AG09319 (cell line): Measurements from ENCODE around the gene HEBP1.

Experiments
- DNase-seq: peaks from one replicate; pipeline ENCODE4 v3.0.0-alpha.2; 2010; ENCODE audit warnings: low read depth; ENCODE audit errors: extremely low read depth
- CTCF ChIP-seq: IDR thresholded peaks from 2 replicates; pipeline ENCODE4 v1.5.1; 2011; ENCODE audit warnings: low read depth, mild to moderate bottlenecking, inconsistent platforms, low read length, moderate library complexity

Gene HEBP1

GRCh38 chr12:13030541-13031291, 30.7 kb upstream of the HEBP1 start:
- no peak for DNase-seq
- TF ChIP-seq CTCF, result no peak

GRCh38 chr12:13028825-13029570, 28.9 kb upstream of the HEBP1 start:
- TF ChIP-seq CTCF, result no peak
- DNase-seq, result no peak

- DNase-seq, result no peak
- TF ChIP-seq CTCF, result no peak
Observed at GRCh38 chr12:13027508-13027907, 27.4 kb upstream of the HEBP1 start.

GRCh38 chr12:13027032-13027431, 27.0 kb upstream of the HEBP1 start:
- DNase-seq, result no peak
- no peak for TF ChIP-seq CTCF

GRCh38 chr12:13026286-13026685, 26.2 kb upstream of the HEBP1 start:
- no peak for TF ChIP-seq CTCF
- no peak for DNase-seq

DNA sequence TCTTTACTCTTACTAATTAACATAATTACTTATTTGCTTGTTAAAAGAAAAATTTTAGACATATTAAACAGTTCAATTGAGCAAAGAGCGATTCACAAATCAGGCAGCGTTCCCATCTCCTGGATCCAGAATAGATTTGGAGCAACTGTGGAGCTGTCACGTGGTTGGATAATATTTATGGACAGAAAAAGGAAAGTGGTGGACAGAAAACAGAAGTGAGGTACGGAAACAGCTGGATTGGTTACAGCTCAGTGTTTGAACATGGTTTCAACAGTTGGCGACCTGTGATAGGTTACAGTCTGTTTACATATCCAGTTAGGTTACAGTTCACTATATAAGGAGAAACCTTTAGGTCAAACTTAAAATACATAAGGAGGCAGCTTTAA, 24.5 kb upstream of the HEBP1 start:
- TF ChIP-seq CTCF, result no peak
- no peak for DNase-seq

DNA sequence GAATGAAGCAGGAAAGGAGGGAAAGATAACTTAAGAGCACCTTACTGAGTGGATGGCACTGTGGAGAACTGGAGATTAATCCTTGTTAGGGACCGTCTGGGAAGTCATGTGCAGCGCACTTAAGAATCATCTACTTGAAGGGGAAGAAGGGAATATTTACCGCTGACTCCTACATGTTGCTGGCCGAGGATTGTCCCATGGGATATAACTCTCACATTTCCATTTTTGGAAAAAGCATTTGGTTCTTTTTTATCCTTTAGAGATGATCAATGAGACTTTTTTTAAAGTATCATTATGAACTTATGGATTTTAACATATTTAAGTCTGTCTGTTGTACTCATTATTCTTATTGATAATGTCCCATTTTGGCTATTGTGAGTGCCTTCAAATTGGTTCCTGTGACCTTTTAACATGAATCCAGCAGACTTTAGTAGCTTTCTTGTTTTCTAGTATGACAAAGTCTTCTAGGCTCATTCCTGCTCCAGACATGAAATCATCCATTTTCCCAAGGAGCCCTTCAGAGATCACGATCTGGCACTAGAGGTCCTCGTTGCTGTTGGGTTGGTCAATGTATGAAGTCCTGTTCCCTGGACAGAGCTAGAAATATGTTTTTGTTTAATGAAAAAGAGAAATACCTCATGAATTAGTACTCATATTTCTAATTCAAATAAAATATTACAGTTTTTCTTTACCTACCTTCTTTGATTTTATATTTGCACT, 23.9 kb upstream of the HEBP1 start:
- no peak for DNase-seq
- TF ChIP-seq CTCF, result peak; percentile 56
